PC-3 (cell line): ENCODE data around the gene PTH1R.

Source experiments
- EZH2phosphoT487 ChIP-seq: fragments of 300-600 bp; sonication (generic); IDR thresholded peaks from 2 replicates; pipeline ENCODE4 v1.6.1; 2018; ENCODE audit warnings: mild to moderate bottlenecking, antibody characterized with exemption, low read length, borderline replicate concordance
- TF ChIP-seq, protein P1 (sequence below): fragments of 300-600 bp; sonication (generic); conservative IDR thresholded peaks from 2 replicates; pipeline ENCODE4 v1.5.1; 2017; ENCODE audit warnings: antibody characterized with exemption, low read depth, mild to moderate bottlenecking, low read length

DNA sequence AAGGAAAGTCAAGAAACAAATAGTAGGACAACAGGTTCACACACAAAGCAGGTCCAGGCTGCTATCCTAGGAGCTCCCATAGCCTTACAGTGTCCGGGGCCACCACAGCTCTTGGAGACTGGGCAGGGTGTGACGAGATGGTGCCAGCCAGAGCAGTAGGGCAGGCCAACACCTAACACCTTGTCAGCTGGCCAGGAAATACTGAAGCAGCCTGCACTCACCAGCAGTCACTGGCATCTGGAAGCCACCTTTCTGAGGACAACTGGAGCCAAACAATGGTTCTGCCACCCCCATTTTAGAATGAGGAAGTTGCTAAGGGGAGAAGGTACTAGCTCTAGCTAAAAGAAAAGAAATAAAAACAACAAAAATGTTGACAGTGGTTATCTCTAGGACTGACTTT, 51.8 kb downstream of the PTH1R start:
- TF ChIP-seq, protein P1, sequence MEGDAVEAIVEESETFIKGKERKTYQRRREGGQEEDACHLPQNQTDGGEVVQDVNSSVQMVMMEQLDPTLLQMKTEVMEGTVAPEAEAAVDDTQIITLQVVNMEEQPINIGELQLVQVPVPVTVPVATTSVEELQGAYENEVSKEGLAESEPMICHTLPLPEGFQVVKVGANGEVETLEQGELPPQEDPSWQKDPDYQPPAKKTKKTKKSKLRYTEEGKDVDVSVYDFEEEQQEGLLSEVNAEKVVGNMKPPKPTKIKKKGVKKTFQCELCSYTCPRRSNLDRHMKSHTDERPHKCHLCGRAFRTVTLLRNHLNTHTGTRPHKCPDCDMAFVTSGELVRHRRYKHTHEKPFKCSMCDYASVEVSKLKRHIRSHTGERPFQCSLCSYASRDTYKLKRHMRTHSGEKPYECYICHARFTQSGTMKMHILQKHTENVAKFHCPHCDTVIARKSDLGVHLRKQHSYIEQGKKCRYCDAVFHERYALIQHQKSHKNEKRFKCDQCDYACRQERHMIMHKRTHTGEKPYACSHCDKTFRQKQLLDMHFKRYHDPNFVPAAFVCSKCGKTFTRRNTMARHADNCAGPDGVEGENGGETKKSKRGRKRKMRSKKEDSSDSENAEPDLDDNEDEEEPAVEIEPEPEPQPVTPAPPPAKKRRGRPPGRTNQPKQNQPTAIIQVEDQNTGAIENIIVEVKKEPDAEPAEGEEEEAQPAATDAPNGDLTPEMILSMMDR, result no peak
- TF ChIP-seq EZH2phosphoT487, result no peak
